MG63 (cell line): ENCODE measurements around the gene CORO2A. TPM values are rescaled to one million over a fixed set of nuclear protein-coding genes. Genes with fewer than 3 reads are reported as not detected.
A peak's percentile ranks its signal among the peaks of the same experiment; 100 is the strongest.

Experiments
- DNase-seq: peaks from one replicate; pipeline ENCODE4 v3.0.0-alpha.2; 2020
- H3K27me3 ChIP-seq: fragments of 250-450 bp; sonication (Bioruptor Pico); 2 replicates; pipeline ENCODE4 v1.5.1; 2020; ENCODE audit warnings: mild to moderate bottlenecking, moderate library complexity
- H3K36me3 ChIP-seq: fragments of 250-450 bp; sonication (Bioruptor Pico); 2 replicates; pipeline ENCODE4 v1.5.1; 2020; ENCODE audit warnings: mild to moderate bottlenecking, moderate library complexity
- H3K4me3 ChIP-seq: fragments of 250-450 bp; sonication (Bioruptor Pico); 2 replicates; pipeline ENCODE4 v1.5.1; 2020; ENCODE audit warnings: mild to moderate bottlenecking, moderate library complexity
- H3K9me3 ChIP-seq: fragments of 250-450 bp; sonication (Bioruptor Pico); 2 replicates; pipeline ENCODE4 v1.5.1; 2020; ENCODE audit warnings: mild to moderate bottlenecking, moderate library complexity
- total RNA-seq: library from RNA; depleted of rRNA; stranded (reverse); fragments of >200 nt; shearing (Covaris generic); gene quantifications from 2 replicates; pipeline ENCODE4 v1.2.3, GENCODE V29; 2014; ENCODE audit warnings: low replicate concordance

The CORO2A gene
- total RNA-seq, 1 experiment from 2014 or later: 0.03 TPM

GRCh38 chr9:98226516-98226915 is 34.1 kb upstream of the CORO2A start:
- Histone ChIP-seq H3K9me3 (no peaks in the 10 kb centered on the region), H3K4me3 (no peak overlapping the region), H3K27me3 (no peaks in the 10 kb centered on the region), H3K36me3 (peaks cover 54% of the 10 kb centered on the region)
- DNase-seq: no peak

- H3K9me3 ChIP-seq: no peaks in the 10 kb centered on the region
- H3K36me3 ChIP-seq: peaks cover 55% of the 10 kb centered on the region
- no peaks in the 10 kb centered on the region for H3K27me3 ChIP-seq
- no peak overlapping the region for H3K4me3 ChIP-seq
- no peak for DNase-seq
Observed at GRCh38 chr9:98225015-98225442, 32.6 kb upstream of the CORO2A start.

GRCh38 chr9:98222885-98223691 is 30.7 kb upstream of the CORO2A start:
- Histone ChIP-seq H3K36me3 (peaks cover 46% of the 10 kb centered on the region), H3K4me3 (no peak overlapping the region), H3K9me3 (no peaks in the 10 kb centered on the region), H3K27me3 (no peaks in the 10 kb centered on the region)
- DNase-seq: peak; percentile 92

GRCh38 chr9:98220911-98221310 is 28.5 kb upstream of the CORO2A start:
- no peaks in the 10 kb centered on the region for H3K9me3 ChIP-seq
- no peak overlapping the region for H3K4me3 ChIP-seq
- DNase-seq: no peak
- H3K27me3 ChIP-seq: no peaks in the 10 kb centered on the region
- peaks cover 39% of the 10 kb centered on the region for H3K36me3 ChIP-seq

GRCh38 chr9:98219794-98220370 is 27.4 kb upstream of the CORO2A start:
- no peak overlapping the region for H3K4me3 ChIP-seq
- no peaks in the 10 kb centered on the region for H3K27me3 ChIP-seq
- H3K9me3 ChIP-seq: no peaks in the 10 kb centered on the region
- peaks cover 31% of the 10 kb centered on the region for H3K36me3 ChIP-seq
- DNase-seq: no peak

- H3K4me3 ChIP-seq: no peak overlapping the region
- no peaks in the 10 kb centered on the region for H3K9me3 ChIP-seq
- DNase-seq: no peak
- peaks cover 25% of the 10 kb centered on the region for H3K36me3 ChIP-seq
- H3K27me3 ChIP-seq: no peaks in the 10 kb centered on the region
Observed at GRCh38 chr9:98219364-98219716, 26.9 kb upstream of the CORO2A start.

- Histone ChIP-seq H3K9me3 (no peaks in the 10 kb centered on the region), H3K36me3 (peaks cover 26% of the 10 kb centered on the region), H3K4me3 (no peak overlapping the region), H3K27me3 (no peaks in the 10 kb centered on the region)
- DNase-seq: no peak
Observed at GRCh38 chr9:98218562-98219363, 26.3 kb upstream of the CORO2A start.

- Histone ChIP-seq H3K9me3 (no peaks in the 10 kb centered on the region), H3K36me3 (peaks cover 35% of the 10 kb centered on the region), H3K27me3 (no peaks in the 10 kb centered on the region), H3K4me3 (no peak overlapping the region)
- no peak for DNase-seq
Observed at GRCh38 chr9:98217255-98217654, 24.8 kb upstream of the CORO2A start.

GRCh38 chr9:98216391-98216790 is 24.0 kb upstream of the CORO2A start:
- Histone ChIP-seq H3K9me3 (no peaks in the 10 kb centered on the region), H3K4me3 (no peak overlapping the region), H3K36me3 (peaks cover 27% of the 10 kb centered on the region), H3K27me3 (no peaks in the 10 kb centered on the region)
- no peak for DNase-seq

GRCh38 chr9:98215821-98216220 is 23.4 kb upstream of the CORO2A start:
- no peaks in the 10 kb centered on the region for H3K27me3 ChIP-seq
- no peaks in the 10 kb centered on the region for H3K9me3 ChIP-seq
- DNase-seq: no peak
- no peak overlapping the region for H3K4me3 ChIP-seq
- H3K36me3 ChIP-seq: peaks cover 22% of the 10 kb centered on the region

- Histone ChIP-seq H3K36me3 (peaks cover 20% of the 10 kb centered on the region), H3K27me3 (no peaks in the 10 kb centered on the region), H3K9me3 (no peaks in the 10 kb centered on the region), H3K4me3 (no peak overlapping the region)
- no peak for DNase-seq
Observed at GRCh38 chr9:98215271-98215670, 22.8 kb upstream of the CORO2A start.

GRCh38 chr9:98214811-98215210 is 22.4 kb upstream of the CORO2A start:
- Histone ChIP-seq H3K36me3 (peaks cover 20% of the 10 kb centered on the region), H3K9me3 (no peaks in the 10 kb centered on the region), H3K27me3 (no peaks in the 10 kb centered on the region), H3K4me3 (no peak overlapping the region)
- DNase-seq: no peak

GRCh38 chr9:98211260-98211659 is 18.8 kb upstream of the CORO2A start:
- H3K27me3 ChIP-seq: no peaks in the 10 kb centered on the region
- H3K4me3 ChIP-seq: no peak overlapping the region
- H3K36me3 ChIP-seq: peaks cover 15% of the 10 kb centered on the region
- no peaks in the 10 kb centered on the region for H3K9me3 ChIP-seq
- DNase-seq: no peak

- H3K9me3 ChIP-seq: no peaks in the 10 kb centered on the region
- no peaks in the 10 kb centered on the region for H3K27me3 ChIP-seq
- no peak overlapping the region for H3K4me3 ChIP-seq
- no peak for DNase-seq
- H3K36me3 ChIP-seq: peaks cover 15% of the 10 kb centered on the region
Observed at GRCh38 chr9:98210435-98210834, 18.0 kb upstream of the CORO2A start.

- Histone ChIP-seq H3K9me3 (no peaks in the 10 kb centered on the region), H3K4me3 (no peak overlapping the region), H3K36me3 (peaks cover 15% of the 10 kb centered on the region), H3K27me3 (no peaks in the 10 kb centered on the region)
- no peak for DNase-seq
Observed at GRCh38 chr9:98209530-98209929, 17.1 kb upstream of the CORO2A start.

- DNase-seq: no peak
- H3K9me3 ChIP-seq: no peaks in the 10 kb centered on the region
- no peaks in the 10 kb centered on the region for H3K27me3 ChIP-seq
- peaks cover 13% of the 10 kb centered on the region for H3K36me3 ChIP-seq
- H3K4me3 ChIP-seq: no peak overlapping the region
Observed at GRCh38 chr9:98208635-98209034, 16.2 kb upstream of the CORO2A start.

GRCh38 chr9:98207606-98208005 is 15.2 kb upstream of the CORO2A start:
- no peak for DNase-seq
- H3K27me3 ChIP-seq: no peaks in the 10 kb centered on the region

More at GRCh38 chr9:98207606-98208005, 15.2 kb upstream of the CORO2A start:
- H3K4me3 ChIP-seq: no peak overlapping the region
- peaks cover 3% of the 10 kb centered on the region for H3K36me3 ChIP-seq
- H3K9me3 ChIP-seq: no peaks in the 10 kb centered on the region
